Activated CD8-positive, alpha-beta memory T cell treated with anti-CD3 and anti-CD28 coated beads, Interleukin-2, amount 10 ng/mL, durations not matched to agents 7 days and 5 days (primary cell): ENCODE data around the gene PLSCR4. TPM values are rescaled to one million over a fixed set of nuclear protein-coding genes. Genes with fewer than 3 reads are reported as not detected.
"Not testable (repeated sequence)": the region's sequence is repeated elsewhere in the genome, so short reads cannot be mapped to it uniquely, and the experiment has no call there.

Source experiments
- ATAC-seq: fragments of 150-1000 bp; cut with Tn5 transposase; one replicate; pipeline ENCODE4 v1.10.0; 2021; ENCODE audit warnings: moderate library complexity
- CTCF ChIA-PET: fragments of 350-600 bp; sonication (Branson Sonifier 250); formaldehyde crosslinking; loops from one replicate; lab custom pipeline; 2021; ENCODE audit warnings: antibody characterized with exemption; lab: Charles Lee
- DNase-seq: peaks from one replicate; pipeline ENCODE4 v3.0.0-alpha.2; 2020
- H3K27ac Mint-ChIP-seq: one replicate; pipeline ENCODE4 v1.8.0; 2021; ENCODE audit warnings: mild to moderate bottlenecking, mixed read lengths
- H3K27me3 Mint-ChIP-seq: one replicate; pipeline ENCODE4 v1.8.0; 2021; ENCODE audit warnings: mixed read lengths
- H3K36me3 Mint-ChIP-seq: one replicate; pipeline ENCODE4 v1.8.0; 2021; ENCODE audit warnings: mild to moderate bottlenecking, mixed read lengths
- H3K4me1 Mint-ChIP-seq: one replicate; pipeline ENCODE4 v1.8.0; 2021; ENCODE audit warnings: mixed read lengths
- H3K4me3 Mint-ChIP-seq: one replicate; pipeline ENCODE4 v1.8.0; 2021; ENCODE audit warnings: mild to moderate bottlenecking, moderate library complexity, mixed read lengths
- H3K9me3 Mint-ChIP-seq: one replicate; pipeline ENCODE4 v1.8.0; 2022; ENCODE audit warnings: low read depth, mixed read lengths
- total RNA-seq, 2 experiments: library from RNA; stranded (reverse); gene quantifications; one replicate each; pipeline ENCODE4 v1.2.3, GENCODE V29; 2021

The PLSCR4 gene
- total RNA-seq, 2 experiments from 2014 or later, result not detected

DNA sequence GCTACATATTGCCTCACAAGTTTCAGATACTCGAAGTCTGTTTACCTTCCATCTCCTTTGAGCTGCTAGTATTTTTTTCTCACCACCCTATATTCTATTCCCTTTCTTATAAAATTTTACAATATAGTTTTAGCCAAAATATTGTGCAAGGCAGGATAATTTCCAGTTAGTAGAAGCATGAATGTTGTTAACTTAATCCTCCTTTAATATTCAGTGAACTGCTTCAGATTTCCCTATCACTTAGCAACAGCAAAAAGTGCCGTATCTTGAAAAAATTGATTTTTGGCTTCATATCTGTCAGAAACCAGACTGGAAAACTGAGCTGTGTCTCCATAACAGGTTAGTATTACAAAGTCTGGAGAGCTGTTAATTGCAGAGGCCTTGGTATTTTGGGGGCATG lies 24.0 kb downstream of the PLSCR4 start:
- CTCF ChIA-PET, result no interaction called here
- no peaks in the 10 kb centered on the region for H3K9me3 Mint-ChIP-seq
- H3K27ac Mint-ChIP-seq, result no peak overlapping the region

DNA sequence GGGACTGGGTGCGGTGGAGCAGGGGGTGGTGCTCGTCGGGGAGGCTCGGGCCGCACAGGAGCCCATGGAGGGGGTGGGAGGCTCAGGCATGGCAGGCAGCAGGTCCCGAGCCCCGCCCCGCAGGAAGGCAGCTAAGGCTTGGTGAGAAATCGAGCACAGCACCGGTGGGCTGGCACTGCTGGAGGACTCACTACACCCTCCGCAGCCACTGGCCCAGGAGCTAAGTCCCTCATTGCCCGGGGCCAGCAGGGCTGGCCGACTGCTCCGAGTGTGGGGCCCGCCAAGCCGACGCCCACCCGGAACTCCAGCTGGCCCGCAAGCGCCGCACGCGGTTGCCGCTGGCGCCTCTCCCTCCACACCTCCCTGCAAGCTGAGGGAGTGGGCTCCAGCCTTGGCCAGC lies 25.4 kb downstream of the PLSCR4 start:
- H3K36me3 Mint-ChIP-seq, H3K27ac Mint-ChIP-seq, DNase-seq, H3K9me3 Mint-ChIP-seq, ATAC-seq, H3K4me1 Mint-ChIP-seq, H3K4me3 Mint-ChIP-seq, H3K27me3 Mint-ChIP-seq, CTCF ChIA-PET: not testable (repeated sequence)

More for the DNA sequence above, 24.0 kb downstream of the PLSCR4 start:
- Mint-ChIP-seq H3K27me3 (no peaks in the 10 kb centered on the region), H3K36me3 (no peaks in the 10 kb centered on the region), H3K4me3 (no peak overlapping the region), H3K4me1 (no peaks in the 10 kb centered on the region)
- DNase-seq, result no peak
- no peak for ATAC-seq

DNA sequence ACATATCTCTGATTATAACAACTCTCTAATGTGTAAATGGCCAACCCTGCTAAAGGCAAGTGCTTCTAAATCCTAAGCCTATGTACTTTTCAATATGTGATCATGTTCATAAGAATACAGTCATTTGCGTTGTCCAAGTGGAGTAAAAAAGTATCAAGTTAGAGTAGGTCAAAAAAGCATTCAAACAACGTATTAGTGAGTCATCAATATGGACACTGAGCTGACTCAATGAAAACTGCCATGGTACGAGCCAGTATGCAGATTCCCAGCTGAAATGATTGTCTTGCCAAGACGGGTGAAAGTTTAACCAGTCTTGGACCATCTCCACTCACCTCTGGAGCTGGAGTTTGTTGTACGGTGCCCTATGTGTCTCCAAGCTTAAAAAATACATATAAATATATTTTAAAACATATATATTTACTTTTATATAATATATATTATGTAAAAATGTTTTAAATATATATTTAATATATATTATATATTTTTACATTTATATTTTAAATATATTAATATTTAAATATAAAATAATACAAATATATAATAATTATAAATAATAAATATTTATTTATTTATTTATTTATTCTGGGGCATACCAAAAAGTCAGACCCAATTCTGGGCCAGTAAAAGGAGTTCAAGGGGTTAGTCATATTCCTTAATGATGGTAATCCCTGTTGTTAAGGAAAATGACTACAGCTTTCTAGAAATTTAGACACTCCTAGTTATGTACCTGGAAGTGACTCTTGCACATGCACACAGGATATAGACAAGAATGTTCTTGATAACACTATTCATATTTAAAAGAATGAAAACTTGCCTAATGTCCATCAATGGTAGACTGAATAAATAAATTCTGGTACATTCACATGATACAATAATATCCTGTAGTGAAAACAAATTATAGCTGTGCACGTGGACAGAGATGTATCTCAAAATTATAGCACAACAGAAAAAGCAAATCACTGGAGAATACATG lies 27.2 kb downstream of the PLSCR4 start:
- Mint-ChIP-seq H3K9me3 (no peaks in the 10 kb centered on the region), H3K27me3 (no peaks in the 10 kb centered on the region), H3K4me3 (no peak overlapping the region), H3K4me1 (no peaks in the 10 kb centered on the region), H3K27ac (no peak overlapping the region), H3K36me3 (no peaks in the 10 kb centered on the region)
- DNase-seq (no peak), ATAC-seq (no peak)
- CTCF ChIA-PET, result interaction anchor here (1.3 kb wide), 1 partner anchor 352 kb away, joined by 3 read pairs; no protein-coding TSS in a partner anchor

DNA sequence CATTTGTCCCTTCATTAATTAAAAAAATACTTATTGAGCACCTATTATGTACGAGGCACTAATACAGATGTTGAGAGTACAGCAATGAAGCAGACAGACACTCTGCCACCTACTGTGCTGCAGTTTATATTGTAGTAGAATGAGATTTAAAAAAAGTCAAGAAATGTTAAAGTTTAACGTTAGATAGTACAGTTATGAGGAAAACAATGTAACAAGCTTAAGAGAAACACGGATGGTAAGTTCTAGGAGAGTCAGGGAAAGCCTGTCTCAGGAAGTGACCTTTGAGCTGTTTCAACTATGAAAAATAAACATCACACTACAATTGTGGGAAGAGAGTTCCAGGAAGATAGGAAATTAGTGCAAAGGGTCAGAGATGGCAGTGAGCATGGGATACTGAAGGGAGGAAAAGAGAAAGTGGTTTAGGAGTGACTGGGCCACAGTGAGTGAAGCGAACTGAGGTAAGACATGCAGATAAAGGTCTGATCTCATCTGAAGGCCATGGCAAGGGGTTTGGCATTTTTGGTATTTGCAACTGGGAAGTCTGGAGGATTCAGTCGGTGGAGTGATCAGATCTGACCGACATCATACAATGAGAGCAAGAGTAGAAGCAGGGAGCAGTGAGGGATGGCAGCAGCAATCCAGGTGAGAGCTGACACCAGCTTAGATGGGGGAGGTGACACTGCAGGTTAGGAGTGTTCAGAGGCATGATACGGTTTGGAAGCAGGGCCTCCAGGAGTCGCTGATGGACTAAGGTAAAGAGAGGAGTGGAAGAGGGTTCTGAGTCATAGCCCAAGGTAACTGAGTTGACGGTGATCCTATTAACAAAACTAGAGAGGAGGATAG lies 28.5 kb downstream of the PLSCR4 start:
- ATAC-seq (no peak), DNase-seq (no peak)
- Mint-ChIP-seq H3K27ac (no peak overlapping the region), H3K36me3 (no peaks in the 10 kb centered on the region), H3K27me3 (peaks cover 5% of the 10 kb centered on the region), H3K4me1 (no peaks in the 10 kb centered on the region), H3K4me3 (no peak overlapping the region), H3K9me3 (no peaks in the 10 kb centered on the region)
- CTCF ChIA-PET, result interaction anchor here (1.3 kb wide), 1 partner anchor 353 kb away, joined by 3 read pairs; no protein-coding TSS in a partner anchor

DNA sequence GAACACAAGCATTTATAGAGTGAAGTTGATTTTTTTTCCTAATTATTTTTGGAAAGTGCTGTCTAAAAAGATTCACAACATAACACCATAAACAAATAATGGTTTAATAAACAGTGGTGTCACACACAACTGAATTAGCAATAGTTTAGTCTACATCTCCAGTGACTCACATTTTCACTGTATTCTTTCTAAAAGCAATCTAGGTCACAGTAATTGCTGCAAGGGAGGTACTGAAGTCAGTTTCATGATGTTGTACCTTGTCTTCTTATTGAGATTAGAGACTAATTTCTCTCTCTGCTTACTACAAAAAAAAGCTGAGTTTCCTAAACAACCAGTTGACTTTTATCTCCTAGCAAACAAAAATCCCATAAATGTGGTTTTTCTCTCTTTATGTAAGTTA lies 29.6 kb downstream of the PLSCR4 start:
- H3K4me1 Mint-ChIP-seq, result no peaks in the 10 kb centered on the region
- H3K36me3 Mint-ChIP-seq, result no peaks in the 10 kb centered on the region
- CTCF ChIA-PET, result no interaction called here
- no peak overlapping the region for H3K27ac Mint-ChIP-seq
- no peak overlapping the region for H3K4me3 Mint-ChIP-seq
- no peaks in the 10 kb centered on the region for H3K9me3 Mint-ChIP-seq
- no peak for DNase-seq
- no peak for ATAC-seq
- peaks cover 5% of the 10 kb centered on the region for H3K27me3 Mint-ChIP-seq

DNA sequence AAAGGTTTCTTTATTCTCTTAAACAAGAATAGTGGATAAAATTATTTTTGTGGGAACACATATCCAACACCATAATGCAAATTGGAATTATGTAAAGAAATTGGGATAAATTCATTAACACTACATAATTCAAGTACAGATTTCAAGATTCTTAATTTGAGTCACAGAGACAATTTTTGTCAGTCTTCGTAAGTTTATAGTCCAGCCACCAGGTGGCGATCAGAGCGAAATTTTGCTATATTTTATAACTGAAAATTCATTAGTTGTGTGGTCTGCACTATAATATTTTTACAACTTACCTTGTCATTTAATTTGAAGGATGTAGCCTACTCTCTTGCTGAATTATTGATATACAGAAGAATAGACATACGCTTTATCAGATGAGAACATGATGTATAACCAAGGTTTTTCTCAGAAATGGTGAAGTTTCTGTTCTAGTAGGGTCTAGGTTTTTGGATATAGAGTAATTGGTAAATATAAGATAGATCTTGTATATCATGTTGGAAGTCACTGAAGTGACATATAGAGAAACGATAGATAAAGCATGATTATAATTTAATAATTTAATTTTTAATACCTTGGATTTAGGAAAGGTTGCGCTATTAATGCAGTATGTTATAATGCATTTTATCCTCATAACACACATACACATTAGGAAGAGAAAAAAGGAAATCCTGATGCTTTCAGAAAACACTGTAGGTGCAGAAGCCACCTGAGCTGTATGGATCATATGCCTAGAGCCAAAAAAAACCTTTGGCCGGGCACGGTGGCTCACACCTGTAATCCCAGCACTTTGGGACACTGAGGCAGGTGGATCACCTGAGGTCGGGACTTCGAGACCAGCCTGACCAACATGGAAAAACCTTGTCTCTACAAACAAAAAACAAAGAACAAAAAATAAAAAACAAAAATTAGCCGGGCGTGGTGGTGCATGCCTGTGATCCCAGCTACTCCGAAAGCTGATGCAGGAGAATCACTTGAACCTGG lies 31.7 kb downstream of the PLSCR4 start:
- Mint-ChIP-seq H3K9me3 (no peaks in the 10 kb centered on the region), H3K36me3 (no peaks in the 10 kb centered on the region)

DNA sequence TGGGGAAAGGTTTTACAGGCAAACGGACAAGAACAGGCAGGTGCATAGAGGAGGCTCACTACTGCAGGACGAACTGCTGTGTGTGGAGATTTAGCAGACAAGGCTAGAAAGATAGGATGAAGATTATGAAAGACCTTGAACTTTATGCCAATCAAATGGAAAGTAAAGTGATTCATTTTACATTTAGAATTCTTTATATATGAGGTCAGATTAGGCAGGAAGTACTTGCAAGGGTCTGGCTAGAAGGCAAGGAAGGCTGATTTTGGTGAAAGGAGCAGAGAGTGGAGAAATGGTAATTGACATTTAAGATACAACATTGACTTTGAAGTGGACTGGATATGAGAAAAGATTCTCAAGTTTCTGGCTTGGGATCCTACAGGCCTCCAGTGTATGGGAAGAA lies 33.6 kb downstream of the PLSCR4 start:
- no peak for DNase-seq
- no peaks in the 10 kb centered on the region for H3K36me3 Mint-ChIP-seq
- no peaks in the 10 kb centered on the region for H3K9me3 Mint-ChIP-seq
- ATAC-seq, result no peak
- H3K27ac Mint-ChIP-seq, result no peak overlapping the region
- no peak overlapping the region for H3K4me3 Mint-ChIP-seq
- peaks cover 11% of the 10 kb centered on the region for H3K27me3 Mint-ChIP-seq
- H3K4me1 Mint-ChIP-seq, result no peaks in the 10 kb centered on the region
- CTCF ChIA-PET, result no interaction called here

More for the DNA sequence above, 31.7 kb downstream of the PLSCR4 start:
- Mint-ChIP-seq H3K27ac (no peak overlapping the region), H3K4me3 (no peak overlapping the region), H3K27me3 (peaks cover 9% of the 10 kb centered on the region), H3K4me1 (no peaks in the 10 kb centered on the region)
- CTCF ChIA-PET, result interaction anchor here (2.0 kb wide), 1 partner anchor 359 kb away, joined by 6 read pairs; no protein-coding TSS in a partner anchor
- ATAC-seq (no peak), DNase-seq (peak; percentile 41)

DNA sequence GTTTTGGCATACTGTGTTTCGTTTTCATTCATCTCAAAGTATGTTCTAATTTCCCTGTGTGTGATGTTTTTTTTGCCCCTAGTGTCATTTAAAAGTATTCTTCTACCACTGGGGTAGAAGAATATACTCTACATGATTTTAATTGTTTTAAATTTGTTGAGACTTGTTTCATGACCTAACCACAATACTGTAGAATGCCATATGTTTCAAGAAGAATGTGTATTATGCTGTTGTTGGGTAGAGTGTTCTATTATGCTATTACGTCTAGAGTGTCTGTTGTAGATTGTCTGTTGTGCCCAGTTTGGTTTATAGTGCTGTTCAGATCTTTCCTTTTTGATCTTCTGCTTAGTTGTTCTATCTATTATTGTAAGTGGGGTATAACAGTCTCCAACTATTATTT lies 36.4 kb downstream of the PLSCR4 start:
- CTCF ChIA-PET, result no interaction called here
- H3K4me1 Mint-ChIP-seq, result no peaks in the 10 kb centered on the region
- H3K27me3 Mint-ChIP-seq, result peaks cover 13% of the 10 kb centered on the region

DNA sequence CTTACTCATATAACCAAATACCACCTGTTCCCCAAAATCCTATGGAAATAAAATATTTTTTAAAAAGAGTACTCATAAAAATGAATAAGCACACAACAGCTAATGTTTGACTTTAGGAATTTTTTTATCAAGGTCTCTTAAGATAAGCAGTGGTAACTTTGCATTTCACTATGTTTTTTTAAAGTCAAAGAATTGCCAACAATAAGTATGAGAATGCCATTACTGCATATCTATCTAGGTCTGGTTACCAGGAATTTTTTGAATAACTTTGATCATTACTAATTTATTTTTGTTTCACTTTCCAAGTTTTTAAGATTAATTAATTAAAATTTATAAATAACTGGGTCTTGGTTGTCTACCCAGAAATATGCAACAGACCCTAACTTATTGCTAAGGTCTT lies 41.5 kb downstream of the PLSCR4 start:
- DNase-seq (no peak), ATAC-seq (no peak)
- Mint-ChIP-seq H3K27ac (no peak overlapping the region), H3K9me3 (no peaks in the 10 kb centered on the region), H3K4me1 (no peaks in the 10 kb centered on the region), H3K27me3 (peaks cover 9% of the 10 kb centered on the region), H3K36me3 (no peaks in the 10 kb centered on the region), H3K4me3 (no peak overlapping the region)
- CTCF ChIA-PET, result no interaction called here

More for the DNA sequence above, 36.4 kb downstream of the PLSCR4 start:
- no peak for ATAC-seq
- DNase-seq, result no peak
- Mint-ChIP-seq H3K36me3 (no peaks in the 10 kb centered on the region), H3K27ac (no peak overlapping the region), H3K4me3 (no peak overlapping the region), H3K9me3 (no peaks in the 10 kb centered on the region)

DNA sequence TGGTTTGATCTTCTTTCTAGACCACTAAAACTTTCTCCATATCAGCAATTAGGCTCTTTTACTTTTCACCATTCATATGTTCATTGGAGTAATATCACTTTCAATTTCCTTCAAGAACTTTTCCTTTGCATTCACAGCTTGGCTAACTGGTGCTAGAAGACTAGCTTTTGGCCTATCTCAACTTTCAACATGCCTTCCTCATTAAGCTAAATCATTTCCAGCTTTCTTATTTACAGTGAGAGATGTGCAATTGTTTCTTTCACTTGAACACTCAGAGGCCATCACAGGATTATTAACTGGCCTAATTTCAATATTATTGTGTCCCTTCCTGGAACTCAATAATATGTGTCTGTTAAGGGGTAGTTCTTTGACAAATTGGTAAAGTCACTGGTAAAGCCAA lies 47.1 kb downstream of the PLSCR4 start:
- no peaks in the 10 kb centered on the region for H3K36me3 Mint-ChIP-seq
- no peak overlapping the region for H3K27ac Mint-ChIP-seq
- CTCF ChIA-PET, result no interaction called here
- no peak for DNase-seq
- no peaks in the 10 kb centered on the region for H3K9me3 Mint-ChIP-seq
- peaks cover 11% of the 10 kb centered on the region for H3K27me3 Mint-ChIP-seq
- H3K4me1 Mint-ChIP-seq, result no peaks in the 10 kb centered on the region
- H3K4me3 Mint-ChIP-seq, result no peak overlapping the region
- ATAC-seq, result no peak

DNA sequence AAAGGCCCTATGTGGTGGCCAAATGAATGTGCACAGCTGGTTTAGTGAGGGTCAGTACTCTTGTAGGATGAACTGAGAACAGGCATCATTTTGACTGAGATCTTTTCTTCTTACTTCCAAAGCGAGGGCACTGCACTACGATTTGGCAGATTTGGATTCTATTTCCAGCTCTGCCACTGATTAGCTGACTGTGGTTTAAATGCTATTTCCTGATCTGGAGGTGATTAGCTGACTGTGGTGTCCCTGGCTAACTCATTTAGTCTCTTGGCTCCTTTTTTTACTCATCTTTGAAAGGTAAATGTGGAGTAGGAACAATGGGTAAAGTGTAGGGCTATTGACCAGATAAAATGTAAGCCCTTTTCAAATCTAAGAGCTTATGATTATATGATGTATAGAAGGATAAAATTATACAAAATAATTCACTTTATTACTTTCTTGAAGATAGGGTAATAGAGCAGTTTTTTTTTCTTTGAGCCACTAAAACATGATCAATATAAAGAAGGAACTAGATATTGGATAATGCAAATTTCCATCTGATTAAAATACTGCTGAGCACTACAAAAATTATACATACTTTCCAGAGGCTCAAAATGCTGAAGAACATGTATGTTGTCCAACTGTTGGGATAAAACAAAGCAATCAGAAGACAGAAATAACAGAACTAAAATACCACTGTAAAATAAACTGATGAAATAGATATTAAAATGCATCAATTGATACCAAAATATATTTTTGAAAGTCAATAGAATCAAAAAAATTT lies 50.3 kb downstream of the PLSCR4 start:
- DNase-seq, result no peak
- Mint-ChIP-seq H3K9me3 (no peaks in the 10 kb centered on the region), H3K27me3 (peaks cover 12% of the 10 kb centered on the region), H3K36me3 (no peaks in the 10 kb centered on the region), H3K27ac (no peak overlapping the region), H3K4me3 (no peak overlapping the region), H3K4me1 (no peaks in the 10 kb centered on the region)
- CTCF ChIA-PET, result interaction anchor here (1.3 kb wide), 1 partner anchor 11 kb away, joined by 3 read pairs; no protein-coding TSS in a partner anchor
- ATAC-seq, result no peak

DNA sequence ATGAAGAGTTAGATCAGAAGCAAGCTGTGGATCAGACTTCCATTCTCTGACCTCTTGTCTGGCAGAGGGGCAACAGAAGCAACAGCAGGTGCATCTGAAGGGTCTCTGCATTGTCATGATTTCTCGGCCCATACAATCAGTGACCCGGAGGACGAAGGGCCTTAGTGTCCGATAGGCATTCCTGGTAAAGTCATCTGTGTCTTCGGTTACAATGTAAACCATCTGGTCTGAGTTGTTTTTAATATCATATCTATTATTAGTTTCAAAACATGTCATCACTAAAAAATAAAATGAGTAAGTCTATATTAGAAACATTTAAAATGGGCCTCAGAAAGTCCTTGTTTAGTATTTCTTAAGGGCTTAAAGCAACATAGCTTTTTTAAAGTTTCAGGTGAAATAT lies 51.1 kb downstream of the PLSCR4 start:
- DNase-seq (no peak), ATAC-seq (no peak)
- CTCF ChIA-PET, result interaction anchor here (1.3 kb wide), 1 partner anchor 10 kb away, joined by 3 read pairs; no protein-coding TSS in a partner anchor
- H3K36me3 Mint-ChIP-seq, result no peaks in the 10 kb centered on the region
- H3K4me3 Mint-ChIP-seq, result no peak overlapping the region
- H3K9me3 Mint-ChIP-seq, result no peaks in the 10 kb centered on the region
- no peak overlapping the region for H3K27ac Mint-ChIP-seq
- H3K27me3 Mint-ChIP-seq, result peaks cover 14% of the 10 kb centered on the region
- H3K4me1 Mint-ChIP-seq, result no peaks in the 10 kb centered on the region
